Measurements from ENCODE around the gene VEZT. TPM values are rescaled to one million over a fixed set of nuclear protein-coding genes. Genes with fewer than 3 reads are reported as not detected.

The VEZT gene
- total RNA-seq, 2 donors from 2014 or later = 46.4 to 54.9 TPM

Other genes starting within 250 kb of the VEZT start
- gene NDUFA12, start 214.1 kb upstream of the VEZT start, total RNA-seq = 10 to 100 TPM; 57.7 to 65.2 TPM
- gene NR2C1, start 144.2 kb upstream of the VEZT start, total RNA-seq = 10 to 100 TPM; 49.9 to 55.6 TPM
- 1 to 10 TPM; 1.2 to 1.3 TPM for gene FGD6, start 340 bp upstream of the VEZT start, total RNA-seq